Measurements from ENCODE around the gene FAM20C. TPM values are rescaled to one million over a fixed set of nuclear protein-coding genes. Genes with fewer than 3 reads are reported as not detected.

Gene FAM20C
- total and polyA plus RNA-seq, 2 donors (not counting 3 experiments of a cell fraction or from before 2014, with no cell fraction given) = 14.2 to 34.5 TPM

DNA sequence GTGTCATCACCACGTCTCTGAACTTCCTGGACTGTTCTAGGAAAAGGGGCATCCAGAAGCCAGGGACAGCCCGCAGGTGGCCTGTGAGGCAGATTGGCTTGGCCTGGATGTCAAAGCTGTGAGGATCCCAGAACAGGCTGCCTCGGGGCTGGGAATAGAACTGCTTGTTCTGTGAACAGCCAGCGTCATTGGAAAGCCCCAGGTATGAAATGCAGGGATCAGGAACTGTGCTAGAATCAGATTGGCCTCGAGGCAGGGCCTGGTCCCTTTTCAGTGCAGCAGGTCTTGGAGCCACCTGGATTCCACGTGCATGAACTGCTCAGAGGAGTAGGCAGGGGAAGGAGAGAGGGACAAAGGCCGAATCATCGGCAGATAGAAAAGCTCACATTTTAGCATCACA, 44.6 kb downstream of the FAM20C start:
- DNase-seq (ENCODE audit: low read depth, low spot score) (no peak), FAIRE-seq (no peak)
- H3K79me2 ChIP-seq (ENCODE audit: control insufficient read depth, insufficient read depth, low read length) = peaks cover 10% of the 10 kb centered on the region
- no peaks in the 10 kb centered on the region for H3K9me1 ChIP-seq (replicated peaks; ENCODE audit: control insufficient read depth, extremely low read depth, insufficient read depth, low read length)
- H3K9ac ChIP-seq (replicated peaks; ENCODE audit: extremely low read depth, insufficient read depth, low read length) = no peak overlapping the region
- no TSS peak for BruUV-seq (replicated peaks)
- intact Hi-C loops (cut with micrococcal nuclease) (no loop called here), dilution Hi-C loops (cut with MboI; ENCODE audit: extremely low pct_ligation_motif_present, low sequenced_read_pairs) (no loop called here)
- H2AFZ ChIP-seq (ENCODE audit: low read depth, low read length) = no peak overlapping the region
- H3K9me3 ChIP-seq (replicated peaks; ENCODE audit: control insufficient read depth, insufficient read depth, low read length) = no peaks in the 10 kb centered on the region
- H4K20me1 ChIP-seq (replicated peaks; ENCODE audit: control insufficient read depth, extremely low read depth, insufficient read depth, low read length) = no peaks in the 10 kb centered on the region
- TF ChIP-seq, protein P1, sequence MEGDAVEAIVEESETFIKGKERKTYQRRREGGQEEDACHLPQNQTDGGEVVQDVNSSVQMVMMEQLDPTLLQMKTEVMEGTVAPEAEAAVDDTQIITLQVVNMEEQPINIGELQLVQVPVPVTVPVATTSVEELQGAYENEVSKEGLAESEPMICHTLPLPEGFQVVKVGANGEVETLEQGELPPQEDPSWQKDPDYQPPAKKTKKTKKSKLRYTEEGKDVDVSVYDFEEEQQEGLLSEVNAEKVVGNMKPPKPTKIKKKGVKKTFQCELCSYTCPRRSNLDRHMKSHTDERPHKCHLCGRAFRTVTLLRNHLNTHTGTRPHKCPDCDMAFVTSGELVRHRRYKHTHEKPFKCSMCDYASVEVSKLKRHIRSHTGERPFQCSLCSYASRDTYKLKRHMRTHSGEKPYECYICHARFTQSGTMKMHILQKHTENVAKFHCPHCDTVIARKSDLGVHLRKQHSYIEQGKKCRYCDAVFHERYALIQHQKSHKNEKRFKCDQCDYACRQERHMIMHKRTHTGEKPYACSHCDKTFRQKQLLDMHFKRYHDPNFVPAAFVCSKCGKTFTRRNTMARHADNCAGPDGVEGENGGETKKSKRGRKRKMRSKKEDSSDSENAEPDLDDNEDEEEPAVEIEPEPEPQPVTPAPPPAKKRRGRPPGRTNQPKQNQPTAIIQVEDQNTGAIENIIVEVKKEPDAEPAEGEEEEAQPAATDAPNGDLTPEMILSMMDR (IDR thresholded peaks at IDR 0.05; ENCODE audit: extremely low read depth in 1 of 2, insufficient read depth in 1 of 2, low read depth in 1 of 2, low read length in 2 of 2) = no peak
- TF ChIP-seq GATA2 (IDR thresholded peaks at IDR 0.05; ENCODE audit: insufficient read depth, insufficient read length, low read depth, low read length) = no peak
- no peak for TF ChIP-seq POLR2A (IDR thresholded peaks at IDR 0.05; ENCODE audit: low read depth, low read length)
- TF ChIP-seq MYC (IDR thresholded peaks at IDR 0.05; ENCODE audit: low read depth, low read length) = no peak
- no peak for TF ChIP-seq FOS (IDR thresholded peaks at IDR 0.05; ENCODE audit: borderline replicate concordance, insufficient read depth, low read length)
- no peak for TF ChIP-seq JUN (IDR thresholded peaks at IDR 0.05; ENCODE audit: borderline replicate concordance, insufficient read depth, insufficient read length, low read depth)
- TF ChIP-seq EZH2 (IDR thresholded peaks at IDR 0.05; ENCODE audit: borderline replicate concordance, low read depth, low read length, severe bottlenecking) = no peak
- TF ChIP-seq, protein P2, sequence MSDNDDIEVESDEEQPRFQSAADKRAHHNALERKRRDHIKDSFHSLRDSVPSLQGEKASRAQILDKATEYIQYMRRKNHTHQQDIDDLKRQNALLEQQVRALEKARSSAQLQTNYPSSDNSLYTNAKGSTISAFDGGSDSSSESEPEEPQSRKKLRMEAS (IDR thresholded peaks at IDR 0.05; ENCODE audit: insufficient read depth, insufficient read length) = no peak
- no peak for TF ChIP-seq POLR2AphosphoS5 (IDR thresholded peaks at IDR 0.05; ENCODE audit: insufficient read depth, low read depth, low read length)
- ChIA-PET CTCF (no interaction called here), POLR2A (no interaction called here)
- no peak overlapping the region for H3K4me3 ChIP-seq (replicated peaks in 1 of 3; ENCODE audit: insufficient read depth in 1 of 3, low read depth in 1 of 3, low read length in 3 of 3)
- peaks cover 0 to 3% of the 10 kb centered on the region in 2 experiments for H3K36me3 ChIP-seq (ENCODE audit: control insufficient read depth in 2 of 2, extremely low read depth in 1 of 2, insufficient read depth in 2 of 2, low read length in 2 of 2)
- H3K27ac ChIP-seq (ENCODE audit: insufficient read depth, low read depth, low read length) = no peak overlapping the region
- no peak overlapping the region for H3K4me2 ChIP-seq (ENCODE audit: insufficient read depth, low read length)
- H3K27me3 ChIP-seq (ENCODE audit: control insufficient read depth in 2 of 2, insufficient read depth in 2 of 2, low read length in 2 of 2) = no peaks in the 10 kb centered on the region
- H3K4me1 ChIP-seq (ENCODE audit: control insufficient read depth, extremely low read depth, insufficient read depth, low read length) = no peaks in the 10 kb centered on the region
